GM18502 (cell line): ENCODE results near the gene GNG2.

Experiments used
- ATAC-seq: cut with Tn5 transposase; IDR thresholded peaks from one replicate; pipeline ENCODE4 v1.9.1; 2021; ENCODE audit warnings: mild to moderate bottlenecking; ENCODE audit not compliant: unreplicated experiment, poor library complexity

GNG2 gene

DNA sequence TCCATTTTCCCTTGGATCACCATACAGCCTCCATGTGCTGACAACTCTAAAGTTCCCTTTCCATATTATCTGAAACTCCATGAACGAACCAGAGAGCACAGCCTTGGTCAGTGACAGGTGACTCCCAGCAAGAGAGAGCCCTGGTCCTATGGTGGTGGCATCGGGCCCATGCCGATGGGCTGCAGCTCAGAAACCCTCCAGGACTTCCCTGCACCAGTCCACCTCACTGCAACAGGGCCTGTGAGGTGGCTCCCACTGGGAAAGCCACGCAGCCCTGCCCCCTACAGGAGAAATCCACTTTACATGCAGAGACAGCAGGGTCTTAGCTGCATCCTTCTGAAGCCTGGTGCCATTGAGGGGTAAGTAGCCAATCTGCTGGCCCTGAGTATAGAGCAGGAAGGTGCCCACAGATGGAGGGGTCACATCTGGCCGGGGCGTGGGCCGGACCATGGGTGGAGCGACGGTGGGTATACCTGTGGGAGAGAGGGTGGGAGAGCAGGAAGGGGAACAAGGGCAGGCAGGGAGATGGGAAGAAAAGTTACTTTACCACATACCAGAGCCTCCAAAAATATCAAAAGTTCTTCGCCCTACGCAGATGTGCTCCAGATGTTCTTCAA lies 153.7 kb downstream of the GNG2 start:
- no peak for ATAC-seq

DNA sequence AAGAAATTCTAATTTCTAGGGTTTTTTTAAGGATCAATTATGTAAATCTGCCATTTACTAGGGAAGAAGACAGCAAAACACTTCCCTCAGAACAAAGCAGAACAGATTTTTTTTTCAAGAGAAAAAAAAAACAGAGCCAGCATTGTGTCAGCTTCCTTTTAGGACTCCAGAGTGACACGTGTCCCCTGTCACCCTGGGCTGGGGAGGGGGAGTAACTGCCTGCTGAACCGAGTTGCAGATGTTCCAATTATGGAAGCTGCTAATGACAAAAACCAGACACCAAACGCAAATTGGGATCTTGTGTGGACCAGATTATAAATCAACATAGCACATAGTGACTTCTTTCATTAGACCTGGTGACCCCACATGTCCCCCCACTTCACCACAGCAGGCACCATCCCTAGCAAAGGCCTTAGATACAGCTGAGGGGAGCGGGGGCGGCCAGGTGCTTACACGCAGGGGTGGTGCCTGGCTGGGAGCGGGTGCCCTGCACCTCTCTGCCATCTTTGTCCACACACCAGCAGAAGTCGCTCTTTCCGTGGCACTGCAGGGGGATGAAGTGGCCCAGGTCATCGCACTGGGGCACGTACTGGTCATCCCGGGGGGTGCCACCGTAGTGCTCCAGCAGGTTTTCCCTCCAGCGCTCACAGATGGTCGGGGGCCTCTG lies 154.3 kb downstream of the GNG2 start:
- ATAC-seq: no peak

DNA sequence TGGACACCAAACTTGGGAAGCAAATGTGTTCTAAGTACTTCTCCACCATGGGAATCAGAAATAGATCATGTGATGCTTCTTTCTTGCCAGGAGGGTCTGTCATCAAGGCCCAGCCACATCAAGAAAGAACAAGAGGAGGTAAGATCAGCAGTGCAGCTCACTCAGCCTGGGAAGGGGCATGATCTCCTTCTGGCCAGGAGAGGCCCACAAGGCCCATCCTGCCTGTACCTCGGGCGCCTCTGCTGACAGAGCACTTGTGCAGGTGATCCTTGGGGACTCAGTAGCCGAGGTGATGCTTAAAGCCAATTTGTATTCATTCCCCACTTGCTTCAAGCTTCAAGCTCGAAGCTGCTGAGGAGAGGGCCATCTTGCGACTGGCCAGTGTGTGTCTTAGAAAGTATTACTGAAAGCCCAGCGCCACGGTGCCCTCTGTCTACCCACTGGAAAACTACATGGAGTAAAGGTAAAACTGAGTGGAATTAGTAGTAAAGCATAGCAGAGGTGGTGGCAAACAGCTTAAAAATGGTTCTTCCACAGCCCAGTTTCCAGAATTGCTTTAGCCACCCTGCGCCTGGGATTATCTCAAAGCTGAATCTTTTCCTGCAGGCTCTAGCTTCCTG lies 155.1 kb downstream of the GNG2 start:
- ATAC-seq: no peak

DNA sequence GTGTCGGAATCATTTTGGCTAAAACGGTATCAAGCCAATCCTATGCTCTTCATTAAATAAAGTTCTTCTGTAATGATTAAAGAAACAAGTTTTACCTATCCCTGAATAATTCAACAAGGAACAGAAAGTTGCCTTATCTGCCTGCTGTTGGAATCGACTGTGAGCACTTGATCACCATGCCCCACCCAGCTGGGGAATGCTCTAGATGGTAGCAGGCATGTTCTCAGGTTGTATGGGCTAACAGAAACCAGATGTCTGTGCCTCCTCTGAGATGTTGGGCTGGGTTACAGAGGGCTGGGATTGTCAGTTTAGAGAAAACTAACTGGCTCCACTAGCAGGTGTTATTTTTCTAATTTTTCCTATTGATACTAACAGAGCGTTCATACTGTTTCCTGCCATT lies 157.8 kb downstream of the GNG2 start:
- ATAC-seq: no peak

DNA sequence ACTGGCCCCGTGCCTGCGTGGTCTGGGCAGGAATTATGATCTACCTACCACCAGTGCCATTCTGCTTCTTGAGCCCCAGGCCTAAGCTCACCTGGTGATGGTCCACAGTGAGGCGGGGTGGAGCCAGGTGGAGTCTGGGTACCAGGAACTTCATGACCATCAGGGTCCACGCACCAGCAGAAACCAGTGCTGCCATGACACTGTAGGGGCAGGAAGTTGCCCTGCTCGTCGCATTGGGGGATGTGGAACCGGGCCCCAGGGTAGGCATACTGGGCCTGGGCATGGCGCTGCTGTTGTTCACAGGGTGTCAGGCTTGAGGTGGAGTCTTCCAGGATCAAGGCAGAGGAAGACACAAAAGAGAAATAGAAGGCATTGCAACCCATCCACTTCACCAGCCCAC lies 158.6 kb downstream of the GNG2 start:
- no peak for ATAC-seq
